ENCODE data around the gene SAMD7.

Gene SAMD7

DNA sequence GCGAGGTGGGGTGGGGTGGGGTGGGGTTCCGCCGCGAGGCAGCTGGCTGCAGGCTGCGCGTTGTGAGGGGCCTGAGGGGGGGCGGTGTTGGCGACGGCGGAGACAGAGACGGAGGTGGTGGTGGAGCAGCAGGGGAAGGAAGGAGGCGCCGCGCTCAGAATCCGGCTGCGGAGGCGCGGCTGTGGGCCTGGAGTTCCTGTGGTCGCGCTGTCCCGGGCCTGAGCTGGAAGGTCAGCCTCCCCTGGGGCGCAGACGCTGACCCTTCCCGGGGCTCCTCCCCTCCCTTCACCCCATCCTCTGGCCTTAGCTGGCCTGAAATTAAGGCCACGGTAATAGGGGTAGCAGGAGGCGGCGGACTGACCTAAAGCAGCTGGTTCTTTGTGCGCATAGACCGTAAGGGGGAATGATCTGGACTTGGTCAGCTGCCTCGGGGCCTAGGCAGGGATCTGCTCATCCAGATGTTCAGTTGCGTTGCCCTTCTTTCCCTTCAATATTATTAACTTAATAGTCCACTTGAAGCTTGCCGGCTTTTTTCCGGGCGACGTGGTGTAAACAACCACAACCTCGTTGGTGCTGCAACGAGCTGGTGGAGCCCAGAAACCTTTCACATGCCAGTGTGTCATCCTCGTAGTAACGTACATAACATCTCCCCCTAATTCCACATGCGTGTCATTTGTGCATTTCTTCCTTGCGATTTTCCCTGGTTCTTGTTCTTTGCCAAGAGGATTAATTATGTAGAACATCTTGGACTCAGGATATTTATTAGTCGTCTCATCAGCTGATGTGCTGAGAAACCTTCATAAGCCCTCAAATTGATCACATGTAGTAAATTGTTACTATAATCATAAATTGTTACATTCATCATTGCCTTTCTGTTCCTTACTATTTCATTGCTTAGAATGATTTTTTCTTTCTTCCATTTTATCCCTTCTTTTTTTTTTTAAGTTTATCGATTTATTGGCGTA lies 55.9 kb downstream of the SAMD7 start:
- DNase-seq, result peak; percentile 36

DNA sequence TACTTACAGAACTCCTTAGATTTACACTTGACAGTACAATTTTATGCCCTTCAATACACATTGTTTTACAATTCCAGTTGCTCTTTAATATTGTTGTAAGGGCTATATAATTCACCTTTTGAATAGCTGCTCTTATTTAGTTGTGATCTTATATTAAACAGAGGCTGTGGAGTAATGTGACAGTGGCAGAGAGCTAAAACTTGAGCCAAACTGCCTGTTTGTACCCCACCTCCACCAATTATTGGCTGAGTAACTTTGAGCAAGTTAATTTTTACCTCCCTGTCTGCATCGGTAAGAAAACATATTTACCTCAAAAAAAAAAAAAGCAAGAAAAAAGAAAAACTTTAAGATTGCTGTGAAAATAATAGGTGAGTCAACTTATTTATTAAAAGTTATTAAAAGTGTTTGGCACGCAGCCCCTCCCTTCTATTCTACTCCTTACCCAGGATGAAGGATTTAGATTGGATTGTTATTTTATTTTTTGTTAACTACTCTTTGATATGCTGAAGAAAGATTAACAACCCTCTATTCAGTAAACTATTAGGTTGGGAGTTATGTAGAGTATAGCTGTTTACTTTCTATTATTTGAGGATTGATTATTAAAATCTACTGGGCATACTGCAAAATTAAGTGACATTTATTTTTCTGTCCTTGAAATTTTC lies 57.0 kb downstream of the SAMD7 start:
- DNase-seq, result no peak

DNA sequence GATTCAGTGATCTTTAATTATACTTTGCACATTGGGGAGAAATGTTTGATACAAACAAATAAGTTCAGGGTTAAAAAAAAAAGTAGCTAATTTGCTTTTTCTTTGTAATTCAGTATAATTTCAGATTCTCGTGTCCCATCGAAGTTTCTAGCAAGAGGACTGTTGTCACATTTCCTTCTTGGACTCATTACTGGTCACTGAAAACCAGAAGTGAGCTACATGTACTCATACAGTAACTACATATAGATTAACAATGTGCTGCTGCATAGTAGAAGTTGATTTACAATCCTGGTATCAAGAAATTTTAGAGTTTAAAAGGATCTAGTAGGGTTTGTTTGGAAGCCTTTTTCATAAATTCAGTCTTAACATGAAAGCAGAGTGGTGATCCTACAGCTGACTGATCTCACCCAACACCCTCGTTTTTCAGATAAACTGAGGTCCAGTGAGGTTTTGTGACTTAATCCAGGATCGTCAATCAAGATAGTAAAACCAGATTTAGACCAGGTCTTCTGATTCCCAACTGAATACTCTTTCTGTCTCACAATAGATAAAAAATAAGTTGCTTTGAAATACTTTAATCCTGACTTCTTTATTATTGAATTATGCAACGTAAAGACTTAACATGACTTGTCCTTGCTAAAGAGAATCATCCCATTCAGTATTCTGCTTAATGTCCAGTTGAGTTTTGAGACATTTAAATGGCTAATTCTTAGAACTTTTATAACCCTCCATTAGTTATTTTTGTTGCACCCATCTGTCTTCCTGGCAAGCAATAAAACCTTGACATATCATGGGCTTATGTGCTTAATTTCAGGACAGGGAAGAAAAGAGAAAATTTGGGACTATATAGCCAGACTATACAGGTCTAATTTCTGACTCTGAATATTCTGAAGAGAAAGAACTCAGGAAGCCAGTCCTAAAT lies 58.1 kb downstream of the SAMD7 start:
- no peak for DNase-seq

DNA sequence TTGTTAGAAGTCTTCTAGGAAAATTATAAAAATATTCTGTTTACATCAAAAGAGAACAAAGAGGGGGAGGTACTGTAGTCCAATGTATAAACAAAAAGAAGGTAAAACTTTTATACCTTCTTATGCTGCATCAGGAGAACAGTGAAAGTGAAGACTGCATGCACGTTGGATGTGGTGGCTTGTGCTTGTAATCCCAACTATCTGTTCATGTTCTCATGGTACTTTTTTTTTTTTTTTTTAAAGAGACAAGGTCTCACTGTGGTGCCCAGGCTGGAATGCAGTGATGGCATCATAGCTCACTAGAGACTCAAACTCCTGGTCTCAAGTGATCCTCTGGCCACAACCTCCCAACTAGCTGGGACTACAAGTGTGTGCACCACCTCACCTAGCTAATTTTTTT lies 59.5 kb downstream of the SAMD7 start:
- DNase-seq, result no peak

GRCh38 chr3:169971522-169971921 lies 60.1 kb downstream of the SAMD7 start:
- DNase-seq, result no peak

GRCh38 chr3:169980055-169980454 lies 68.7 kb downstream of the SAMD7 start:
- DNase-seq, result no peak

GRCh38 chr3:169984292-169984691 lies 72.9 kb downstream of the SAMD7 start:
- no peak for DNase-seq
